Measurements from ENCODE around the gene TUBB2B. TPM values are rescaled to one million over a fixed set of nuclear protein-coding genes. Genes with fewer than 3 reads are reported as not detected.

TUBB2B gene
- polyA plus RNA-seq, 2 of the 4 experiments (the other 2 are of a cell fraction): 10.8 to 18.0 TPM

DNA sequence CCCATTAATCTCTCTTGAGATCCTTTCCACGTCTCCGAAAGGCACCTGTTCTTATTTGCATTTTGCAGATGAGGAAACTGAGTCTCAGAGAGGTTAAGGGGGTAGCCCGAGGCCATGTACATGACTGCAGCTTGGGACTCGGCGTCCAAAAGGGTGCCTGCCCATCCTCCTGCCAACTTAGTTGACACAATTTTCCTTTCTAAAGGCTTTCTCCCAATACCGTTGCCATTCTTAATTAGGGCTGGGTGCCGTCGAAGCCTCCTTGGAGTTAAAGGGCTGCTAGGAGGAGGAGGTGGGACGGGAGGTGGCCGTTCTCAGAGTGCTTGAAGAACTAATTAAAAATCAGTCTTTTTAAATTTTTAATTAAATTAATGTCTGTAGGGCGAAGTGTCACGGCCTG lies 30.7 kb upstream of the TUBB2B start:
- ChIA-PET CTCF (interaction anchor here (1.4 kb wide), 1 partner anchor 96 kb away, joined by 4 read pairs; no protein-coding TSS in a partner anchor), POLR2A (interaction anchor here (0.6 to 2.5 kb wide), 3 partner anchors 14 to 194 kb away, joined by 4 to 10 read pairs (median 4); no protein-coding TSS in a partner anchor)
- H3K27ac ChIP-seq: peak overlapping the region in 1 of 2 experiments; percentile 99; a peak in 2 of 6 replicates
- TF ChIP-seq FOSL2 (IDR thresholded peaks at IDR 0.05): no peak
- no peak for TF ChIP-seq FOSL2 (CRISPR knock-in tag; IDR thresholded peaks at IDR 0.05)
- no peak for TF ChIP-seq MYC (IDR thresholded peaks at IDR 0.05; ENCODE audit: borderline replicate concordance, low read length)
- TF ChIP-seq USF2 (IDR thresholded peaks at IDR 0.05): no peak
- no peak for TF ChIP-seq ZC3H11A (IDR thresholded peaks at IDR 0.05)
- DNase-seq (ENCODE audit: low read depth in 1 of 2, low spot score in 1 of 2) (no peak), ATAC-seq (no peak), FAIRE-seq (no peak)
- H3K4me1 ChIP-seq: peaks cover 11% of the 10 kb centered on the region
- 52% methylated on average over 12 of the region's 12 CpGs for WGBS (ENCODE audit: missing lambda C conversion rate)
- no peaks in the 10 kb centered on the region for H3K9me3 ChIP-seq
- peak overlapping the region; percentile 92 for H3K4me3 ChIP-seq
- peak overlapping the region; percentile 69 for H3K4me2 ChIP-seq

DNA sequence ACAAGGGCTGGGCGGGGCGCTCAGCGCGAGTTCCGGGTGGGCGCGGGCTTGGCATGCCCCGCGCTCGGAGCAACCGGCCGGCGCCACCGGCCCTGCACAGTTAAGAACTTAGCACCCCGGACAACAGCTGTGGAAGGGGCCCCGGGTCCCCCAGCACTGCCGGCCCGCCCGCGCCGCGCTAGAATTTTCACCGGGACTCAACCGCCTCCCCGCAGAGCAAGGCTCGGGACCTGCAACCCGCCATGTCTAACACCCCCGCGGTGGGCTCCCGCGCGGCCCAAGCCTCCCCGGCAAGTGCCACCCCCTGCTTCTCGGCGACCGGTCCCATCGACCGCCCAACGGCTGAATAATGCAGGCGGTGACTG lies 26.1 kb upstream of the TUBB2B start:
- WGBS (ENCODE audit: missing lambda C conversion rate): 96% methylated on average over 14 of the region's 40 CpGs
- CTCF ChIA-PET: interaction anchor here (1.2 to 6.8 kb wide), 5 partner anchors 15 to 254 kb away, joined by 3 to 50 read pairs (median 4); partner anchors contain the start of gene NQO2
- H3K9me3 ChIP-seq: no peaks in the 10 kb centered on the region
- no peak for DNase-seq (ENCODE audit: low read depth in 1 of 2, low spot score in 1 of 2)
- no peak overlapping the region for H3K4me2 ChIP-seq
- H3K27ac ChIP-seq: no peak overlapping the region
- POLR2A ChIA-PET: no interaction called here
- TF ChIP-seq SMC3 (IDR thresholded peaks at IDR 0.05): no peak
- TF ChIP-seq RAD21 (conservative IDR thresholded peaks at IDR 0.05 in 1 of 2, IDR thresholded peaks at IDR 0.05 in 1 of 2): no peak
- TF ChIP-seq KDM1A (IDR thresholded peaks at IDR 0.05; ENCODE audit: low read depth): no peak
- no peak for TF ChIP-seq CHD4 (IDR thresholded peaks at IDR 0.05; ENCODE audit: borderline replicate concordance)
- no peak for TF ChIP-seq KDM5A (IDR thresholded peaks at IDR 0.05)
- TF ChIP-seq POLR2A (IDR thresholded peaks at IDR 0.05; ENCODE audit: low read length): no peak
- no peak for TF ChIP-seq TFCP2L1 (CRISPR knock-in tag; IDR thresholded peaks at IDR 0.05)
- TF ChIP-seq FOXS1 (CRISPR knock-in tag; IDR thresholded peaks at IDR 0.05): no peak
- no peak for TF ChIP-seq MYC (IDR thresholded peaks at IDR 0.05; ENCODE audit: borderline replicate concordance, low read length)
- TF ChIP-seq FOSL2 (IDR thresholded peaks at IDR 0.05): no peak
- no peak for TF ChIP-seq FOSL2 (CRISPR knock-in tag; IDR thresholded peaks at IDR 0.05)
- no peak for TF ChIP-seq NR3C1 (IDR thresholded peaks at IDR 0.05)
- no peak for TF ChIP-seq ZC3H11A (IDR thresholded peaks at IDR 0.05)
- no peak for TF ChIP-seq CBX2 (IDR thresholded peaks at IDR 0.05; ENCODE audit: borderline replicate concordance, low read depth)
- TF ChIP-seq EHF (CRISPR knock-in tag; IDR thresholded peaks at IDR 0.05): no peak
- TF ChIP-seq JUN (IDR thresholded peaks at IDR 0.05): no peak
- ATAC-seq: no peak
- no peak overlapping the region for H3K4me3 ChIP-seq
- no peak for FAIRE-seq
- H3K4me1 ChIP-seq: peaks cover 3% of the 10 kb centered on the region; the same call in 1 of the 3 replicates

DNA sequence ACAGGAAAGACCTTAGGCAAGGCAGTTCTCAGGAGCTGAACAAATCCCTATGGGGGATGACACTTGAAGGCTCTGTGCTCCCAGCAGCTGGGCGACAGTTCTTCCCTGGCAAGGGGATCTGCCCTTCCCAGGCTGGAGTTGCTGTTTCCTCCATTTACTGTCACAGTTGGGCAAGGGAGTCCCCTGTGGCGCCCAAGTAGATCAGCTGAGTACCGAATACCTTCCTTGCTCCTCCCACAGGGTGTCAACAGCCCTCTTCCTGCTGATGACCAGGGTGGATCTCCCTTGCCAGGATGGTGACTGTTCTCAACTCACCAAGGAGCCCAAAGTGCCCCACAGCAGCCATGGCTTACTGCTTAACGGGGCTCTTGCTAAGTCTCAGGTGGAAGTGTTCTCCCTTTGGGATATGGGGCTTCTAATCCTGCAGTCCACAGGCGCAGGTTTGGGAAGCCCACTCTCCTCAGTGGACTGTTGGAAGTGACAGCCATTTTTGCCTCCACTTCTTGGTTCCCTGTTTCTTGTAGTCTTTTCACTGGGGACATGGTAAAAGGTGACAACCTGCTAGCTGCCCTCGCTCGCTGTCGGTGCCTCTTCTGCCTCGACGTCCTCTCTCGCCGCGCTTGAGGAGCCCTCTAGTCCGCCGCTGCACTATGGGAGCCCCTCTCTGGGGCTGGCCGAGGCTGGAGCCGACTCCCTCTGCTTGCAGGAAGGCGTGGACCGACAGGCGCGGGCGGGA lies 25.6 kb upstream of the TUBB2B start:
- no peak overlapping the region for H3K4me3 ChIP-seq
- peaks cover 3% of the 10 kb centered on the region; the same call in 1 of the 3 replicates for H3K4me1 ChIP-seq
- ATAC-seq: no peak
- ChIA-PET CTCF (interaction anchor here (0.9 to 6.8 kb wide), 10 partner anchors 9 to 253 kb away, joined by 3 to 54 read pairs (median 7); partner anchors contain the start of genes NQO2 and TUBB2A), POLR2A (no interaction called here)
- TF ChIP-seq FOSL2 (IDR thresholded peaks at IDR 0.05): no peak
- TF ChIP-seq FOSL2 (CRISPR knock-in tag; IDR thresholded peaks at IDR 0.05): no peak
- no peak for TF ChIP-seq MYC (IDR thresholded peaks at IDR 0.05; ENCODE audit: borderline replicate concordance, low read length)
- no peak for TF ChIP-seq CEBPB (IDR thresholded peaks at IDR 0.05)
- TF ChIP-seq SMC3 (IDR thresholded peaks at IDR 0.05): no peak
- no peak for TF ChIP-seq RFX5 (IDR thresholded peaks at IDR 0.05)
- no peak for TF ChIP-seq NPAS2 (CRISPR knock-in tag; IDR thresholded peaks at IDR 0.05; ENCODE audit: borderline replicate concordance)
- TF ChIP-seq HOXA7 (CRISPR knock-in tag; IDR thresholded peaks at IDR 0.05): no peak
- no peak for TF ChIP-seq FOSB (CRISPR knock-in tag; IDR thresholded peaks at IDR 0.05)
- no peak for TF ChIP-seq TFCP2L1 (CRISPR knock-in tag; IDR thresholded peaks at IDR 0.05)
- no peak for TF ChIP-seq EHF (CRISPR knock-in tag; IDR thresholded peaks at IDR 0.05)
- no peak for TF ChIP-seq GATA3 (IDR thresholded peaks at IDR 0.05; ENCODE audit: borderline replicate concordance)
- no peak for TF ChIP-seq PBX3 (IDR thresholded peaks at IDR 0.05)
- no peak overlapping the region for H3K27ac ChIP-seq
- no peak for DNase-seq (ENCODE audit: low read depth in 1 of 2, low spot score in 1 of 2)
- H3K9me3 ChIP-seq: no peaks in the 10 kb centered on the region
- H3K4me2 ChIP-seq: no peak overlapping the region
- FAIRE-seq: no peak
- WGBS (ENCODE audit: missing lambda C conversion rate): 85% methylated on average over 18 of the region's 22 CpGs

Measured in A549 (cell line).